Measurements from ENCODE around the gene PCED1A.
"Not testable (repeated sequence)": the region's sequence is repeated elsewhere in the genome, so short reads cannot be mapped to it uniquely, and the experiment has no call there.

The PCED1A gene

GRCh38 chr20:2865630-2866029 lies 25.2 kb upstream of the PCED1A start:
- no peak for DNase-seq (ENCODE audit: low spot score)

- no peak for DNase-seq (ENCODE audit: low spot score)
Measured at GRCh38 chr20:2865101-2865500, 24.6 kb upstream of the PCED1A start.

- no peak for DNase-seq (ENCODE audit: low spot score)
Measured at GRCh38 chr20:2864626-2865025, 24.2 kb upstream of the PCED1A start.

- DNase-seq (ENCODE audit: low spot score): no peak
Measured at GRCh38 chr20:2859330-2860121, 19.1 kb upstream of the PCED1A start.

- DNase-seq (ENCODE audit: low spot score): no peak
Measured at GRCh38 chr20:2858591-2858990, 18.1 kb upstream of the PCED1A start.

- no peak for DNase-seq (ENCODE audit: low spot score)
Measured at GRCh38 chr20:2851086-2851485, 10.6 kb upstream of the PCED1A start.

- DNase-seq (ENCODE audit: low spot score): no peak
Measured at GRCh38 chr20:2849529-2849928, 9.1 kb upstream of the PCED1A start.

- DNase-seq (ENCODE audit: low spot score): no peak
Measured at GRCh38 chr20:2847802-2848201, 7.3 kb upstream of the PCED1A start.

GRCh38 chr20:2846698-2847097 lies 6.2 kb upstream of the PCED1A start:
- no peak for DNase-seq (ENCODE audit: low spot score)

- no peak for DNase-seq (ENCODE audit: low spot score)
Measured at GRCh38 chr20:2845607-2846006, 5.2 kb upstream of the PCED1A start.

GRCh38 chr20:2840967-2841531 lies 594 bp upstream of the PCED1A start:
- peak; percentile 20 for DNase-seq (ENCODE audit: low spot score)

- DNase-seq (ENCODE audit: low spot score): no peak
Measured at GRCh38 chr20:2839732-2840137, 720 bp downstream of the PCED1A start.

- no peak for DNase-seq (ENCODE audit: low spot score)
Measured at GRCh38 chr20:2838847-2839671, 1.4 kb downstream of the PCED1A start.

- no peak for DNase-seq (ENCODE audit: low spot score)
Measured at GRCh38 chr20:2838170-2838797, 2.2 kb downstream of the PCED1A start.

- DNase-seq (ENCODE audit: low spot score): no peak
Measured at GRCh38 chr20:2837221-2837960, 3.1 kb downstream of the PCED1A start.

- no peak for DNase-seq (ENCODE audit: low spot score)
Measured at GRCh38 chr20:2836035-2836434, 4.4 kb downstream of the PCED1A start.

- no peak for DNase-seq (ENCODE audit: low spot score)
Measured at GRCh38 chr20:2835331-2835796, 5.1 kb downstream of the PCED1A start.

GRCh38 chr20:2834401-2835110 lies 5.9 kb downstream of the PCED1A start:
- no peak for DNase-seq (ENCODE audit: low spot score)

GRCh38 chr20:2833761-2834160 lies 6.7 kb downstream of the PCED1A start:
- DNase-seq (ENCODE audit: low spot score): no peak

GRCh38 chr20:2831206-2831605 lies 9.2 kb downstream of the PCED1A start:
- DNase-seq (ENCODE audit: low spot score): not testable (repeated sequence)

GRCh38 chr20:2829376-2829775 lies 11.1 kb downstream of the PCED1A start:
- DNase-seq (ENCODE audit: low spot score): no peak

All from activated CD4-positive, alpha-beta T cell treated with anti-CD3 and anti-CD28 coated beads, Interleukin-2, Interleukin-4, amounts not matched to agents 100 ng/mL and 50 ng/mL, durations not matched to agents 16 hours and 8 hours (primary cell).